Activated T-cell treated with anti-CD3 and anti-CD28 coated beads, Interleukin-2, amount 50 U/mL, for 24 hours (primary cell): ENCODE measurements around the gene RBM47.

Experiments
- DNase-seq: peaks from one replicate; pipeline ENCODE4 v3.0.0-alpha.2; 2020
- H3K27ac Mint-ChIP-seq: 2 replicates; pipeline ENCODE4 v1.8.0; 2020; ENCODE audit warnings: mild to moderate bottlenecking, mixed read lengths
- H3K27me3 Mint-ChIP-seq: 2 replicates; pipeline ENCODE4 v1.8.0; 2020; ENCODE audit warnings: mixed read lengths
- H3K36me3 Mint-ChIP-seq: 2 replicates; pipeline ENCODE4 v1.8.0; 2020; ENCODE audit warnings: low read depth, mixed read lengths
- H3K4me1 Mint-ChIP-seq: 2 replicates; pipeline ENCODE4 v1.8.0; 2020; ENCODE audit warnings: low read depth, mixed read lengths
- H3K4me3 Mint-ChIP-seq: 2 replicates; pipeline ENCODE4 v1.8.0; 2020; ENCODE audit warnings: mild to moderate bottlenecking, moderate library complexity, mixed read lengths
- H3K9me3 Mint-ChIP-seq: 2 replicates; pipeline ENCODE4 v1.8.0; 2020; ENCODE audit warnings: mixed read lengths

Gene RBM47

DNA sequence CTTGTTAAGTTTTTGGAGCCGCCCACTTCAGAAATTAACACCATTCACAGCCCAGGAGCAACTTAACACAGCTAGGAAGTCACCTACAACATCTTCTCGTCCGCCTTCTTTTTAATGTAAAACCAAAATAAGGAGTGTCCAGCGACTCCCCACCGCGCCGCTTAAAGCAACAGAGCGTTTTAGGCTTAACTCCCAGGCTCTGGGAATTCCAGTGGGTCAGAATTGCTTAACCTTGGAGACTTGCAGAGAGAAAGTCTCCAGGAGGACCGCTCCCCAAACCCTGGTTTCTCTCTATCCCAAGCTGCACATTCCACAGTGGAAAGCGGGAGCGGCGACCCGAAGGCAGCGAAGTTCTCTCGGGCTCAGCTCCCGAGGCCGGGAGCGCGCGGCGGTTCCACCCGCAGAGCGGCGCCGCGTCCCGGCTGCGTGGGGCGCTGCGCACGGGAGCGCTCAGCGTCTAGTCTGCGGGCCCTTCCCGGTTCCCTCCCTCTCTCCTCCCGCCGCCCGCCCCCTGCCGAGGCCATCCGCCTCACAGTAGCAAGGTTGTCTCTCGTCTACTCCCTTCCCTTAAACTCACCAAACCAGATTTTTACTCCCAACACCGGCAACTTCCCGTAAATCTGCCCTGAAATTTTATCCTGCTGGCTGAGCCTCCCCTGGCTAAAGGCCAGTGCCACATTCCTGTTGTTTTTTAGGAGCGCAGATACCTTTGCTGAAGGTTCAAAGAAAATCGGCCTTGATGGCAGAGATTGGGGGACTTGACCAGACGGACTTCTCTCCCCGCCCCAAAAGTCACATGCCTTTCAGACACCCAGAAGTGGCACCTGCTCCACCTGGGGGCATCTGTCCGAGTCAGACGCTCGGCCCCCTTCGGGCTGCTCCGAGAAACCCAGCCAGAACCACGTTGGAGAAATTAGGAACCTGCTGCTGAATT lies at the start of gene RBM47:
Gene RBM47, minus strand, starts transcription at position 464 of the 934 bp plus-strand sequence. CDS start 190,971 bp downstream, outside the sequence.
- Mint-ChIP-seq H3K27me3 (peaks cover 60% of the 10 kb centered on the region), H3K9me3 (no peaks in the 10 kb centered on the region), H3K27ac (peak within 1 kb of the TSS; percentile 48), H3K36me3 (no peaks in the 10 kb centered on the region), H3K4me1 (peaks cover 42% of the 10 kb centered on the region), H3K4me3 (peak within 1 kb of the TSS; percentile 79)
- DNase-seq: peak; percentile 58

DNA sequence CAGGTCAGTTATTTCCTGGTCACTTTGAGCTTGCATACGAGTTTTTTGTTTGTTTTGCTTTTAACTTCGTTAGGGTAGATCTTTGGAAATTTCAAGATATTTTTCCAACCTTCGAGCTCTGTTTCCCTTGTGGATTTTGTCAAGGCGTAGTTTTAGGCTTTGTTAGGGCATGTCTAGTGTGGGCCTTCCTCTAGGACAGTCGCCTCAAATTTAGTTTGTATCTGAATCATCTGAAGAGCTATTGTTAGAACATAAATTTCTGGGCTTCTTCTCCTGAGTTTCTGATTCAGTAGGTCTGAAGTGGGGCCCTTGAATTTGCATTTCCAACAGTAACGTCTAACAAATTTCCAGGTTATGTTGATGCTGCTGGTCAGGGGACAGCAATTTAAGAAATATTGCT lies 48.8 kb upstream of the RBM47 start:
- Mint-ChIP-seq H3K4me3 (no peak overlapping the region), H3K4me1 (peaks cover 24% of the 10 kb centered on the region), H3K27ac (no peak overlapping the region), H3K36me3 (no peaks in the 10 kb centered on the region), H3K9me3 (no peaks in the 10 kb centered on the region), H3K27me3 (peaks cover 6% of the 10 kb centered on the region)
- no peak for DNase-seq

DNA sequence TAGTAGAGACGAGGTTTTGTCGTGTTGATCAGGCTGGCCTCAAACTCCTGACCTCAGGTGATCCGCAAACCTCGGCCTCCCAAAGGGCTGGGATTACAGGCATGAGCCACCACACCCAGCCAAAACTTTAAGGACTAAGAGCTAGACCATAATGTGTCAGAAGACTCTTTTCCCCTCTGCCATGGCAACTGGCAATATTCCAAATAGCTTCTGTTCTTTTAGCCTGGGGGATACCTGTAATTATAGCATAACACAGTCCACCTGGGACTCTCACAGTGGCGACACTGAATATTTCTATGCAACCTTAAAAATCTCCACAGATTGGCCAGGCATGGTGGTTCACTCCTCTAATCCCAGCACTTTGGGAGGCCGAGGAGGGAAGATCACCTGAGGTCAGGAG lies 45.5 kb upstream of the RBM47 start:
- DNase-seq: no peak
- Mint-ChIP-seq H3K4me1 (peaks cover 40% of the 10 kb centered on the region), H3K27me3 (no peaks in the 10 kb centered on the region), H3K9me3 (no peaks in the 10 kb centered on the region), H3K36me3 (no peaks in the 10 kb centered on the region), H3K4me3 (no peak overlapping the region), H3K27ac (no peak overlapping the region)

DNA sequence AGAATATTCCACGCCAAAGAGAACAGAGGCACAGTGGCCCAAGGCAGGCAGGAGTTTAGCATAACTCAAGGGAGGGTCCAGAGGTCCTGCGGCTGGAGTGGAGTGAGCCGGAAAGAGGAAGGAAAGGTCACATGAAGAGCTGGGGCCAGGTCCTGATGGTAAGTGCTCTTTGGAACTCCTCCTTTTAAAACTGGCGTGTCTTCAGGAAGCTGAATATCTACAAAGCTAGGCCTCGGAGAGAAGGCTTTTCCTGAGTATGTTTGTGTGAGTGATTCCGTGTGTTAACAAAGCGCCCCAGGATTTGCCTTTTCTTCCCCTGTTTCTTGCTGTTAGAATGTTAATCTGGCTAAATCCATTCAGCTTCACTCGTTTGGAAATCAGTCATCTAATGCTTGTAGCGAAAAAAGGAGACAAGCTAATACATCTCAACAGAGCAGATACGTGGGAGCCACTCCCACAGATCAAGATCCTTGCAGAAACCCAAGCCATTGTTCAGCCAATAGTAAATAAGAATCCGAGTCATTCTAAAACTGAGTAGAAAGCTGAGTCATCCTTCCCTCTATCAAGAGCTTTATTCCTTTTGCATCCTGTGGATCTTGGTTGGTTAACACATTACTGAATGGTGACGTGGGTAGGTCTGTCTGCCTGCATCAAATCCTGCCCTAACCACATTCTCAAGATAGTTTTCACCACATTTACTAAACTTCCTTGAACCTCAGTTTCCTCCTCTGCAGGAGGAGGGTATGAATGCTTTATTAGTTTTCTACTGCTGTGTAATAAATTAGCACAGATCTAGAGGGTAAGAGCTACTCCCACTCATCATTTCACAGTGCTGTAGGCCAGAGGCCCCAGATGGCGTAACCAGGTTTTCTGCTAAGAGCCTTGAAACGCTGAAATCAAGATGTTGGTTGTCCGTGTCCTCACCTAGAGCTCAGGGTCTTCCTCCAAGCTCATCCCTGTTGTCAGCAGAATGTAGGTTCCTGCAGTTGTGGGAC lies 43.2 kb upstream of the RBM47 start:
- H3K36me3 Mint-ChIP-seq: no peaks in the 10 kb centered on the region

DNA sequence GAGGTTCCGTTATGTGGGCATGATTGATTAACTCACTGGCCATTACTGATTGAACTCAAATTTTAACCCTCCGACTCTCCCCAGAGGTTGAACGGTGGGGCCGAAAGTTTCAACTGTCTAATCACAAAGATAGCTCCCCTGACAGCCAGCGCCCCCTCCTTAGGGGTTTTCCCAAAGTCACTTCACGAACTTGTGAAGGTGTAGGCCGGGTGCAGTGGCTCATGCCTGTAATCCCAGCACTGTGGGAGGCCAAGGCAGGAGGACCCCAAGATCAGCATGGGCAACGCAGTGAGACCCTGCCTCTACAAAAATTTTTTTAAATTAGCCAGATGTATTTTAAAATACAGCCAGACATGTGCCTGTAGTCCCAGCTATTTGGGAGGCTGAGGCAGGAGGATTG lies 39.8 kb upstream of the RBM47 start:
- H3K9me3 Mint-ChIP-seq: no peaks in the 10 kb centered on the region
- peaks cover 58% of the 10 kb centered on the region for H3K4me1 Mint-ChIP-seq
- no peak overlapping the region for H3K4me3 Mint-ChIP-seq
- H3K36me3 Mint-ChIP-seq: no peaks in the 10 kb centered on the region
- peak overlapping the region; percentile 93 for H3K27ac Mint-ChIP-seq
- no peak for DNase-seq
- H3K27me3 Mint-ChIP-seq: no peaks in the 10 kb centered on the region

More for the DNA sequence above, 43.2 kb upstream of the RBM47 start:
- Mint-ChIP-seq H3K4me3 (peak overlapping the region; percentile 65), H3K27me3 (no peaks in the 10 kb centered on the region), H3K27ac (peak overlapping the region; percentile 97), H3K4me1 (peaks cover 61% of the 10 kb centered on the region), H3K9me3 (no peaks in the 10 kb centered on the region)
- DNase-seq: peak; percentile 61

DNA sequence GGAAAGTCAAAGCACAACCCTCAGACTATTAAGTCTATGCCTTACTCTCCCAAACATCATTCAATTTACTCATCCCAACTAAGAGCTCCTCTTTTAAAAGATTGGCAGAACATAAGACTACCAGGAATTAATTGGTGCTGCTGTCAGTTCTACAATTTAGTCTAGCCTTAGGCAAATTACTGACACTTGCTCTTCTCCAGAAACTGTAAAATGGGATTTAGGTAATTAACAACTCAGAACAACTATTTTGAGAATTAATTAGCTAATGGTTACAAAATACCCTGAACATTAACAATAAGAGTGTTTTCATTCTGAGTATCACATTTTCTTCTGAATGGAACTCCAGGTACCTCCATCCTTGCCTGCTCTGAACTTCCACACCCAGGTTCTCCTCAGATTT lies 36.2 kb upstream of the RBM47 start:
- Mint-ChIP-seq H3K27ac (no peak overlapping the region), H3K36me3 (no peaks in the 10 kb centered on the region)

DNA sequence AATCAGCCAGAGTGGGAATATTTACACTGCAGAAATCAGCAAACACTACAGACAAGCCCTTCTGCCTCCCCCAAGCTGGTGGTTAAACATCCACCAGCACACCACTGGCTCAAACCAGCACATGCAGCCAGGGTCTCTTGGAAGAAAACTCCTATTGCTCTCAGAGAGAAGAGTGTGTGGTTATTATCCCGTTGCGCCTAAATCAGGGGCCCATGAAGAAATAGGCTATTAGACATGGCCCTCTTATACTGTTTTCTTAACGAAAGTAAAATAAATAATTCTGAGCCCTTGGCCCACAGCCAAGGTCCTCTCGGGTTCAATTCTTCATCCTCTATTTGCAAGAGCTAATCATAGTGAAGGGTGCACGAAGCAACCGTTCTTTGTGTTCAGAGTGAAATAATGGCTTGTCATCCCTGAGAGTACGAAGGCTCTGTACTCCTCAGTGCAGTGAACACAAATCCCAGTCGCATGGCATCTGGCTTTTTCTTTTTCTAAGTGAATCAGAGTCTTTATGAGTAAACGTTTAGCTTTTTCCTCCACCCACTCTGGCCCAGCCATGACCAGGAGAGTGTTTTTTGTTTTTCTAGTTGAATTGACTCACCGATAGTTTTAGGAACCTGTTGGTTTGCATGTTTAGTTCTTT lies 33.4 kb upstream of the RBM47 start:
- Mint-ChIP-seq H3K36me3 (no peaks in the 10 kb centered on the region), H3K4me1 (peaks cover 27% of the 10 kb centered on the region), H3K27ac (peak overlapping the region; percentile 72), H3K27me3 (no peaks in the 10 kb centered on the region), H3K4me3 (no peak overlapping the region), H3K9me3 (no peaks in the 10 kb centered on the region)
- DNase-seq: no peak

More for the DNA sequence above, 36.2 kb upstream of the RBM47 start:
- DNase-seq: no peak
- Mint-ChIP-seq H3K27me3 (no peaks in the 10 kb centered on the region), H3K9me3 (no peaks in the 10 kb centered on the region), H3K4me3 (no peak overlapping the region), H3K4me1 (peaks cover 51% of the 10 kb centered on the region)

DNA sequence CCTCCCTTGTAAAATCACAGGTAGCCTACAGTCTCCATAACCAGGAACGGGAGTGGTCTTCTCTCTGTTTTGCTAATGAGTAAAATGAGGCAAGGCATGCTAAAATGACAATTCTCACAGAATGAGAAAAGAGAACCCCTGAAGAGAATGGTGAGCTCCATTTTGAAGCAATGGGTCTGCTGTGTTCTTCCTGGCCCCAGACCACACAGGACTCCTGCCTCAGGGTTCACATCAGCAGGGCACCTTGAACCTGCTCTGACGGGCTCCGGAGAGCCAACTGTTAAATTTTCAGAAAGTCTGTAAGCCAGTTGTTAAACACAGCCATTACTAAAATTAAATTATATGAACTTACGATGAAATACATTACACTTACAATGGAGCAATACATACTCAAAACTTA lies 32.1 kb upstream of the RBM47 start:
- H3K27ac Mint-ChIP-seq: no peak overlapping the region
- H3K9me3 Mint-ChIP-seq: no peaks in the 10 kb centered on the region
- H3K4me1 Mint-ChIP-seq: peaks cover 27% of the 10 kb centered on the region
- no peak for DNase-seq
- no peak overlapping the region for H3K4me3 Mint-ChIP-seq
- H3K27me3 Mint-ChIP-seq: no peaks in the 10 kb centered on the region
- no peaks in the 10 kb centered on the region for H3K36me3 Mint-ChIP-seq

DNA sequence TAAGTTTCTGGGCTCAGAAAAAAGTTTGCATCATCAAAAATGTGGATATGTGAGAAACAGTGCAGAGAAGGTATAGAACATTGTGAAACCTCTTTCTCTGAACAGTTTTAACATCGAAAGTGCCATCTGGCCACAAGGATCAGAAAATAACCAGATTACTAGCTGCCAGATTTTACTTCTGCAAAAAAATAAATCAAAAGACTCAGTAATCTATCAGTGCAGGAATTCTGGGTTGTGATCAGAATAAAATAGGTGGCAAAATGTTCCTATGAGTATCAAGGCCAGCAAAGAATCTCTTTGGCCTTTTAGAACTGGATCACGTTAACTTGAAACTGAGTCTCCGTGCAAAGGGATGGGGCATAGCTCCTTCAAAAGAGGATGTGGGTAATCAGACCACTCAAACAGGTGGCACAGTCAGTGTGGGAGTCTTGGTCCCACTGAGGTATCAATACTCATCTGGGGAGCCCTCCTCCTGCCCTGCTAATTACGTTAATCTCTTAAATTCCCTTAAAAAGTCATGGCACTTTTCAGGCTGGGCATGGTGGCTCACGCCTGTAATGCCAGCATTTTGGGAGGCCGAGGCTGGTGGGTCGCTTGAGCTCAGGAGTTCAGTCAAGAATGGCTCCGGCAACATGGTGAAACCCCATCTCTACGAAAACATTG lies 26.7 kb upstream of the RBM47 start:
- no peaks in the 10 kb centered on the region for H3K27me3 Mint-ChIP-seq
- H3K4me3 Mint-ChIP-seq: no peak overlapping the region
- no peaks in the 10 kb centered on the region for H3K36me3 Mint-ChIP-seq
- H3K4me1 Mint-ChIP-seq: peaks cover 15% of the 10 kb centered on the region
- H3K9me3 Mint-ChIP-seq: no peaks in the 10 kb centered on the region
- H3K27ac Mint-ChIP-seq: no peak overlapping the region
- DNase-seq: no peak

DNA sequence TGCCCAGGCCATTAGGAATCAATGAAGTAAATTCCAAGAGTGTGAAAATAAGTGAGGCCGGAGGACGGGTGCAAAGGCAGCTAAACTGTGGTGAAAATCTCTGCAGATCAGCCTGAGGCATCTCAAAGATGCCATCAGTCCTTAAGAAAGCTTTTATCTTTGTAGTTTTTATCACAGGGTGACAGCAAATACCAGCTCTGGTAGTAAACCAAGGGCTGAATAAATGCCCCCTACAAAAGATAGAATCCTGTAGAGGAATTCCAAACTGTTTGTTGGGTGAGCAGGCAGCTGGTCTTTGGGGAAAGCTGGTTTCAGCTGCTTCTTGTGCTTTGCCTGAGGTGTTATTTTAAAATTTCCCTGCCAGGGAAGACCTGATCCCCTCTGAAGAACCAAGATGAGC lies 21.6 kb upstream of the RBM47 start:
- no peak overlapping the region for H3K4me3 Mint-ChIP-seq
- H3K4me1 Mint-ChIP-seq: peaks cover 5% of the 10 kb centered on the region
- no peak overlapping the region for H3K27ac Mint-ChIP-seq
- H3K36me3 Mint-ChIP-seq: no peaks in the 10 kb centered on the region
- no peak for DNase-seq
- no peaks in the 10 kb centered on the region for H3K9me3 Mint-ChIP-seq
- no peaks in the 10 kb centered on the region for H3K27me3 Mint-ChIP-seq

DNA sequence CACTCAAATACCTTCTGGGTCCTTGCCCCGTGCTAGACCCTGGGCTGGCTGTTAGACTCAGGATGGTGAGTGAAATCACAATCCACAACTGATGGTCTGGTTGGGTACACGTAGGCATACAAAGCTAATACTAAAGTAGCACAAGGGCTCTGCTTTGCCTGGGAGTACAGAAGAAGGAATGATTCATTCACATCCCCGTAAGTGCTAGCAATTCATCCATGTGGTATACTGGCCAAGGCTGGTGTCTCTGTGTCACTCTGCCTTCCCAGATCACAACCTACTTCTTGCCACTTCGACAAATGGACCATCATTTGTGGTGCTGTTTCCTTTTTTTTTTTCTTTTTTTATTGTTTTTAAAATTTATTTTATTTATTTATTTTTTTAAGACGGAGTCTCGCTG lies 19.7 kb upstream of the RBM47 start:
- Mint-ChIP-seq H3K4me3 (no peak overlapping the region), H3K9me3 (no peaks in the 10 kb centered on the region), H3K36me3 (no peaks in the 10 kb centered on the region), H3K27me3 (no peaks in the 10 kb centered on the region), H3K27ac (no peak overlapping the region), H3K4me1 (no peaks in the 10 kb centered on the region)
- DNase-seq: no peak

DNA sequence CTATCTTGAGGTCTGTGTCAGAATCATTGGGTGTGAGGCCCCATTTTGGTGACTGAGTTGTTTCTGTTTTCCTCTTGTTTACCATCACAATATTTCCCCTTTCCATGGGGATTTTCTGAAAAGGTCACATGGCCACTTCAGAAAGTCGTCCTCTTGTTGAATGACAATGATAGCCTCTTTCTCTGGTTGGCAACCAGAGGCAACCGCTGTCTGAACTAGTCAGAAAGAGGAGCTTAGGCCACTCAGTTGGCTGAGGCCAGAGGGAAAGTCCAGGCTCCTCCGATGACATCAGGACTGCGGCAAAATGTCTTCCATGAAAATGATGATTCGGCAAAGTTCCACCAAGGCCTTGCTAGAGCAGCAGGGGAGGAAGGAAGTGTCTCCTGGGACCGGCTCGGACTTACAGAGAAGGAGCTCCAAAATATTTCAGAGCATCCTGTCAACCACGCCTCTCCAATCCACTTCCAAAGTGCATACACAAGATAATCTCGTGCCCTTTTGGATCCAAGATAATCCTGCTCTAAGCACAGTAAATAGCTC lies 19.1 kb upstream of the RBM47 start:
- DNase-seq: no peak
- Mint-ChIP-seq H3K9me3 (no peaks in the 10 kb centered on the region), H3K4me1 (no peaks in the 10 kb centered on the region), H3K27me3 (no peaks in the 10 kb centered on the region), H3K4me3 (no peak overlapping the region), H3K27ac (no peak overlapping the region), H3K36me3 (no peaks in the 10 kb centered on the region)

DNA sequence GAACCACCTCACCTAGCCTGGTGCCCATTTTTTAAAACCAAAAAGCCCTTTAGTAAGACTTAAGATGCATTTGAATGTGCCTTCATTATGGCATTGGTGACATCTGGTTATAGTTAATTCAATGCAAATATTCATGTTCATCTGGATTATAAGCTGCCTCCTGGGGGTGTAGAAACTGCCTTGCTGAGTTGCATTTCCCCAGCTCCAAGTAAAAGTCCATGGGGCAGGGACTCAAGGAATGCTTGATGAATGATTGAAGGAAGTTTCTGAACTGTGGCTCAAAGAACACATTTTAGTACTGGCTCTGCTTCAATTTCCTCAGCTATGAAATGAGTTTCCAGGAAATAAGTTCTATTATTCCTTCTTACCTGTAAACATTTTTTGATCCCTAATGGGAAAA lies 18.5 kb upstream of the RBM47 start:
- no peak overlapping the region for H3K27ac Mint-ChIP-seq
- no peaks in the 10 kb centered on the region for H3K9me3 Mint-ChIP-seq
- DNase-seq: no peak
- H3K4me1 Mint-ChIP-seq: no peaks in the 10 kb centered on the region
- no peaks in the 10 kb centered on the region for H3K27me3 Mint-ChIP-seq
- no peaks in the 10 kb centered on the region for H3K36me3 Mint-ChIP-seq
- H3K4me3 Mint-ChIP-seq: no peak overlapping the region

DNA sequence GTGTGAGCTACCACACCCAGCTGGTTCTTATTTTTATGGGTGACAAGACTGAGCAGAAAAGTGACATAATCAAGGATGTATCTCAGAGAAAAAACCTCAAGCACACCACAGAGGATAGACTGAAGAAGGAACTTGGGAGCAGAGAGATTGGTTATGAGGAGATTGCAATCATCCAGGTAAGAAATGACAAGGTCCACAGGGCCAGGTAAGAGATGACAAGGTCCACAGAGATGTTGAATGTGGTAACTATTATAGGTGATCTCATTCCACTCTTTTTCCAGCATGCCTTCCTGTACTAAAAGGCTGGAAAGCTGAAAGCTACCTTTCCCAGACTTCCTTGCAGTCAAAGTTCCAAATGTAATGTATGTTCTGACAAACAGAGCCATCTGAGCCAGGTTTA lies 15.9 kb upstream of the RBM47 start:
- Mint-ChIP-seq H3K36me3 (no peaks in the 10 kb centered on the region), H3K4me1 (no peaks in the 10 kb centered on the region), H3K4me3 (no peak overlapping the region), H3K9me3 (no peaks in the 10 kb centered on the region), H3K27me3 (no peaks in the 10 kb centered on the region), H3K27ac (no peak overlapping the region)
- DNase-seq: no peak
